Measurements from ENCODE around the gene ZCCHC7. TPM values are rescaled to one million over a fixed set of nuclear protein-coding genes. Genes with fewer than 3 reads are reported as not detected.
A peak's percentile ranks its signal among the peaks of the same experiment; 100 is the strongest.

Gene ZCCHC7
- total and polyA plus RNA-seq, 2 of the 8 experiments (the other 6 are each of a cell fraction or from before 2014, with no cell fraction given): 12.2 to 27.5 TPM

DNA sequence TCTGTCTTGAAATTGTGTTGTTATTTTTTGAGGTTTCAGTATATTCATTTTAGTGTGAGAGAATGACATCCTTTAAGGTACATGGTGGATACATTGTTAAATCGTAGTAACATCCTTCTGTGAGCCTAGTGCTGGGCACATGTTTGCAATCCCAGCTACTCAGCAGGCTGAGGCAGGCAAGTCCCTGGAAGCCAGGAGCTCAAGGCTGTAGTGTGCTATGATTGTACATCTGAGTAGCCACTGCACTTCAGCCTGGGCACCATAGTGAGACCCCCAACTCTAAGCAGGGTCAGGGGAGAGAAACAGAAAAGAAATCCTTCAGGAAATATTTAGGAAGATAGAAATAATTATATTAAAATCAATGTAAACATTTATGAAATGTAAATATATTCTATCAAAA, 62.3 kb downstream of the ZCCHC7 start:
- H2AFZ ChIP-seq (ENCODE audit: low read length): no peak overlapping the region
- no peaks in the 10 kb centered on the region for H4K20me1 ChIP-seq (replicated peaks in 1 of 2; ENCODE audit: control insufficient read depth in 1 of 2, insufficient read depth in 2 of 2, low read length in 2 of 2)
- CTCF ChIA-PET (ENCODE audit: partially characterized antibody): no interaction called here
- no peak overlapping the region for H3K4me2 ChIP-seq (ENCODE audit: insufficient read depth in 1 of 2, low read depth in 2 of 2, low read length in 2 of 2)
- peaks cover 0 to 3% (median 0%) of the 10 kb centered on the region in 4 experiments; a peak in 1 of 8 replicates for H3K36me3 ChIP-seq (ENCODE audit: control insufficient read depth in 2 of 4, insufficient read depth in 4 of 4, low read length in 3 of 4)
- no peaks in the 10 kb centered on the region for H3K27me3 ChIP-seq (replicated peaks in 1 of 4; ENCODE audit: control insufficient read depth in 3 of 4, extremely low read depth in 1 of 4, insufficient read depth in 3 of 4, low read length in 3 of 4)
- no peak for TF ChIP-seq CEBPB (IDR thresholded peaks at IDR 0.05; ENCODE audit: low read depth, low read length)
- TF ChIP-seq PHF8 (conservative IDR thresholded peaks at IDR 0.05; ENCODE audit: low read depth, low read length): no peak
- no peak for TF ChIP-seq RBBP5 (IDR thresholded peaks at IDR 0.05; ENCODE audit: borderline replicate concordance, low read depth, low read length)
- no peak for TF ChIP-seq EZH2 (IDR thresholded peaks at IDR 0.05; ENCODE audit: low read depth, low read length, severe bottlenecking)
- TF ChIP-seq CHD1 (IDR thresholded peaks at IDR 0.05; ENCODE audit: low read depth, low read length): no peak
- TF ChIP-seq TBP (IDR thresholded peaks at IDR 0.05; ENCODE audit: low read depth, low read length): no peak
- no peak for TF ChIP-seq POLR2AphosphoS5 (IDR thresholded peaks at IDR 0.05; ENCODE audit: low read depth, low read length)
- TF ChIP-seq NRF1 (IDR thresholded peaks at IDR 0.05; ENCODE audit: low read depth, low read length): no peak
- TF ChIP-seq GTF2F1 (IDR thresholded peaks at IDR 0.05; ENCODE audit: borderline replicate concordance, low read depth, low read length): no peak
- TF ChIP-seq RAD21 (IDR thresholded peaks at IDR 0.05 in 1 of 2, conservative IDR thresholded peaks at IDR 0.05 in 1 of 2; ENCODE audit: low read depth in 2 of 2, low read length in 2 of 2): no peak
- 84% methylated on average over 1 of the region's 1 CpG; no CpG with 5 or more reads in 1 of the 2 experiments for WGBS, 2 experiments (ENCODE audit: extremely low coverage in 1 of 2, insufficient coverage in 1 of 2, insufficient read length in 1 of 2, insufficient replicate concordance in 2 of 2, low coverage in 1 of 2, low lambda C conversion rate in 2 of 2, missing lambda C conversion rate in 1 of 2)
- no peaks in the 10 kb centered on the region for H3K79me1 ChIP-seq (ENCODE audit: low read depth, low read length)
- no peak overlapping the region for H3K27ac ChIP-seq (ENCODE audit: low read depth, low read length)
- H3K23ac ChIP-seq (ENCODE audit: insufficient read length): no peak overlapping the region
- no peak overlapping the region for H3K56ac ChIP-seq (replicated peaks; ENCODE audit: insufficient read length, low read depth, low read length)
- DNase-seq (ENCODE audit: low read depth in 1 of 2, low spot score in 2 of 2): no peak
- H2BK12ac ChIP-seq (ENCODE audit: low read depth, low read length): peak overlapping the region; percentile 35; the same call in 1 of the 2 replicates
- no peak overlapping the region for H3K9ac ChIP-seq (replicated peaks in 1 of 4; ENCODE audit: extremely low read depth in 1 of 4, low read depth in 3 of 4, low read length in 3 of 4)
- POLR2A ChIA-PET (ENCODE audit: partially characterized antibody): interaction anchor here (0.8 kb wide), 1 partner anchor 16 kb away, joined by 3 read pairs; no protein-coding TSS in a partner anchor
- no peak overlapping the region for H4K91ac ChIP-seq (replicated peaks; ENCODE audit: insufficient read length, low read length)
- no peak overlapping the region for H2BK20ac ChIP-seq (ENCODE audit: low read length)
- H4K5ac ChIP-seq (ENCODE audit: insufficient read length, low read depth, low read length): no peak overlapping the region
- H3K4me1 ChIP-seq (replicated peaks in 1 of 4; ENCODE audit: control insufficient read depth in 3 of 4, insufficient read depth in 4 of 4, low read length in 3 of 4): peaks cover 0 to 3% (median under 1%) of the 10 kb centered on the region in 4 experiments; a peak in 3 of 7 replicates
- H2BK120ac ChIP-seq (replicated peaks; ENCODE audit: low read depth, low read length): no peak overlapping the region
- no peak overlapping the region for H2BK15ac ChIP-seq (ENCODE audit: low read length)
- H3K4ac ChIP-seq (replicated peaks; ENCODE audit: insufficient read length, low read depth, low read length): no peak overlapping the region
- no peaks in the 10 kb centered on the region for H3K23me2 ChIP-seq (ENCODE audit: low read depth, low read length)
- peaks cover 0 to 20% of the 10 kb centered on the region in 2 experiments; a peak in 2 of 4 replicates for H3K79me2 ChIP-seq (ENCODE audit: control insufficient read depth in 1 of 2, insufficient read depth in 2 of 2, low read length in 2 of 2)
- no peak overlapping the region for H4K8ac ChIP-seq (ENCODE audit: extremely low read depth, insufficient read depth, low read length)
- no peak overlapping the region for H2AK5ac ChIP-seq (ENCODE audit: low read depth, low read length)
- no peak overlapping the region for H3K18ac ChIP-seq (ENCODE audit: extremely low read depth, low read length)
- H2BK5ac ChIP-seq (ENCODE audit: low read depth, low read length): no peak overlapping the region
- no peak for FAIRE-seq
- H3K4me3 ChIP-seq (ENCODE audit: extremely low read depth in 1 of 4, insufficient read depth in 2 of 4, low read depth in 3 of 4, low read length in 4 of 4): no peak overlapping the region
- no peak overlapping the region for H3K14ac ChIP-seq (ENCODE audit: insufficient read length)
- no peaks in the 10 kb centered on the region for H3K9me3 ChIP-seq (ENCODE audit: insufficient read depth in 2 of 2, low read depth in 1 of 2, low read length in 1 of 2)
